ENCODE results near the gene SORL1.

The SORL1 gene

DNA sequence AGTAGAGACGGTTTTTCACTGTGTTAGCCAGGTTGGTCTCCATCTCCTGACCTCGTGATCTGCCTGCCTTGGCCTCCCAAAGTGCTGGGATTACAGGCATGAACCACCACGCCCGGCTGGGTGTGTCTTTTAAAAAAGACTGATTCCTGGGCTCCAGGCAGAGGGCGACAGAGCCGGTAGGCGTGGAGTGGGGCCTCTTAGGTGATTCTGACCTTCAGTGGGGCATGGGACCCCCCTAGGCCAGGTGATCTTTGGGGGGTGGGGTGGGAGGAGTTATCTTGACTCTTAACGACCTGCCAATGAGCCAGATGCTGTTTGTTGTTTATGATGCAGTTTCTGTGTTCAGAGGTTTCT is 13.6 kb downstream of the SORL1 start:
- Mint-ChIP-seq H3K4me1 (ENCODE audit: low read depth in 2 of 2) (peaks cover 87 to 92% of the 10 kb centered on the region in 2 donors), H3K27me3 (no peaks in the 10 kb centered on the region), H3K4me3 (peak overlapping the region; percentile 76 to 82), H3K36me3 (ENCODE audit: insufficient read depth) (peaks cover 27% of the 10 kb centered on the region), H3K9me3 (no peaks in the 10 kb centered on the region), H3K27ac (peak overlapping the region; percentile 88 to 91)
- DNase-seq (no peak), ATAC-seq (replicated peaks) (no peak)

DNA sequence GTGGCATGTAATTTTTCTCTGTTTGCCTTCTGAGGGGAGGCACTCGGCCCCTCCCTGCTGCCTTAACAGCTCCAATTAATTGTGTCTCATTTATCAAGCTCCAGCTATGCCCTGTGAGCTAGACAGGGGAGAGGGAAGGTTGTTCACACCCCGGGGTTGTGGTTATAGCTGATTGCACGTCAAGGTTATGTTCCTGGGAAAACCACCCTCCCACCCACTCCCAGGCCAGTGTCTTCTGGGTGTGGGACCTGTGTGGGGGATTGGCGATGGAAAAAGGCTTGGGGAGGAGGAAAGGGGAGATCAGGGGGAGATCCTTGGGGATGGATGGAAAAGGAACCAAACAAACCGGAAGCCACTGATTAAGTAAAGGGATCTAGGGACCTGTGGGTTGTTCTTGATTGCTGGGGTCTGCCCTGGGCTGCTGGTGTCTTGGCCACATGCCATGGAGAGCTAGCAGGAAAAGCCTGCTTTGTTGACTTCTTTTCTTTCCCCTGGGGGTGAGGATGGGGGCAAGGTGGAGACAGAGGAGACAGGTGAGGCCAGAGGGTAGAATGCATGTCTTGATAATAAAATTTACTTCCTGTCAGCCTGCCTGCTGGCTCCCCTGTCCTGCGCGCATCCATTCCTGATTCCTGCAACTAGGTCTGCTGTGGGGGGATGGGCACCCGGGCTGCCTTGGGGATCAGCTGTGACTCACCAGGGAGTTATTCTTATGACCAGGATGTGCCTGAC is 14.1 kb downstream of the SORL1 start:
- Mint-ChIP-seq H3K4me3 (peak overlapping the region; percentile 76 to 82), H3K4me1 (ENCODE audit: low read depth in 2 of 2) (peaks cover 87 to 91% of the 10 kb centered on the region in 2 donors), H3K27me3 (no peaks in the 10 kb centered on the region), H3K36me3 (ENCODE audit: insufficient read depth) (peaks cover 32% of the 10 kb centered on the region), H3K27ac (peak overlapping the region; percentile 88 to 91), H3K9me3 (no peaks in the 10 kb centered on the region)
- ATAC-seq (replicated peaks) (peak; percentile 9), DNase-seq (peak in 2 of 3 experiments; percentile 9 to 13)

DNA sequence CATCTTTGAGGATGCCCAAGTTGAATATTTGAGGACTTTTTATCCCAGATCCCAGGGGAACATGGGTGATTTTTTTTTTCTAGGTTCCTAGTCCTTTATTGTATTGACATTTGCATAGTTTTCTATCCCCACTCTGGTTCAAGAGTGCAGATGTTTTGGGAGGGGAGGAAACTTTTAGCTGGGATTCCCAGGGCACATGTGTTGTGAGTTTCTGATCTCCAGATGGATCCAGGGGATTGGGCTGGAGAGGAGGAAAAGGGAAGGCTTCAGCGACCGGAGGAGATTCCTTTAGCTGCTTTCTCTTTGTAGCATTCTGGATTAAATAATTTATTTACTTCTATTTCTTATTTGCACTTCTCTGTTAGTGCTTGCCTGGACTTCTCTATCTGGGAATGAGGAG is 15.4 kb downstream of the SORL1 start:
- peaks cover 32% of the 10 kb centered on the region for H3K36me3 Mint-ChIP-seq (ENCODE audit: insufficient read depth)
- peaks cover 87 to 90% of the 10 kb centered on the region in 2 donors for H3K4me1 Mint-ChIP-seq (ENCODE audit: low read depth in 2 of 2)
- peak overlapping the region; percentile 76 to 82 for H3K4me3 Mint-ChIP-seq

DNA sequence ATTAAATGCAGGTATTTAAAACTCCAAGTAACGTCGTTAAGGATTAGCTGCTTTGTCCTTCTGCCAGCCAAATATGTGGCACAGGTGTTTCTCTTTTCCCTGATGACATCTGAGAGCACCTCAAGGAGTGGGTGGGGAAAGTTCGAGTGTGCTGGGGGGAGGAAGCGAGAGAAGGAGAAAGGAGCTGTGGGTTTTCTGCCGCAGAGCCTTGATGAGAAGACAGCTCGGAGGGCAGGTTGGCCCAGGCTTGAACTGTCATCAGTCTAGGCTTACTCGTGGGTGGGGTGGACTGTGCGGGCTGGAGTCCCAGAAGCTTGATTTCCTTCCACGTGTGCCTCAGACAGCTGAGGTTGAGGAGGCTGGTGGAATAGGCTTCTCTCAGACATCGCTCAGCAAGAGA is 15.9 kb downstream of the SORL1 start:
- peak; percentile 60 for ATAC-seq (replicated peaks)

More for the DNA sequence above, 15.4 kb downstream of the SORL1 start:
- ATAC-seq (replicated peaks), result no peak
- no peak for DNase-seq
- H3K27me3 Mint-ChIP-seq, result no peaks in the 10 kb centered on the region
- no peaks in the 10 kb centered on the region for H3K9me3 Mint-ChIP-seq
- H3K27ac Mint-ChIP-seq, result peak overlapping the region; percentile 88 to 91

DNA sequence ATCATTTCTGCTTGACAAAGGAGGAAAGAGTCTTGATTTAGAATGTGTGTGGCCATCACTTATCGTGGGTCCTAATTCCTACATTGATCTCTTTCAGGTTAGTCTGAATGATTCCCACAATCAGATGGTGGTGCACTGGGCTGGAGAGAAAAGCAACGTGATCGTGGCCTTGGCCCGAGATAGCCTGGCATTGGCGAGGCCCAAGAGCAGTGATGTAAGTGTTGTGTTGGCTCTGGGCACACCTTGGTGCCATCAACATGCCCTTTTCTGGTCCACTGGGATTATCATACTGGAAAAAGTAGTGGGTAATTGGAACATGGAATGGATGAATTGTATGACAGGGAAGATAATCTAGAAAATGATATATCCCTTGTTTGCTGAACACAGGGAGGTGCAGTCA is 17.8 kb downstream of the SORL1 start:
- Mint-ChIP-seq H3K27ac (peak overlapping the region; percentile 78 to 91), H3K27me3 (no peaks in the 10 kb centered on the region), H3K36me3 (ENCODE audit: insufficient read depth) (peaks cover 38% of the 10 kb centered on the region)

More for the DNA sequence above, 15.9 kb downstream of the SORL1 start:
- peak overlapping the region; percentile 88 to 91 for H3K27ac Mint-ChIP-seq
- peaks cover 36% of the 10 kb centered on the region for H3K36me3 Mint-ChIP-seq (ENCODE audit: insufficient read depth)
- H3K4me1 Mint-ChIP-seq (ENCODE audit: low read depth in 2 of 2), result peaks cover 87 to 90% of the 10 kb centered on the region in 2 donors
- H3K4me3 Mint-ChIP-seq, result peak overlapping the region; percentile 76 to 82
- DNase-seq, result peak; percentile 49 to 63 (median 62)
- no peaks in the 10 kb centered on the region for H3K9me3 Mint-ChIP-seq
- no peaks in the 10 kb centered on the region for H3K27me3 Mint-ChIP-seq

DNA sequence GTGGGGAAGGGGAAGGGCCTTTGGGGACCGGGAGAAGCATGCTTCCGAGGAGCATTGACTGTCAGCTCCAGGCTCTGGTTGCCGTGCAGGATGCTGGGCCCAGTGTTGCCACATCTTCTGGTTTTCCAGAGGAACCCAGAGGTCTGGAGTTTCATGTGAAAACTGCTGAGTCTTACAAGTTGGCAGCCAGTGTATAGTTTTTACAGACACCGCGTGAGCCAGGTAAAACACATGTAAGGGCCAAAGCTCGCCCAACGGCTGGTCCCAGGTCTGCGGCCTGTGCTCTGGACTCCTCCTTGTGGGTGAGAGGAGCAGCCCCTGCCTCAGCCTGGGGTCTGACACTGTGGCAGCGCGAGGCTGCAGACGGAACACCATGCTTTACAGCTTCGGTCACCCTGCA is 19.1 kb downstream of the SORL1 start:
- Mint-ChIP-seq H3K36me3 (ENCODE audit: insufficient read depth) (peaks cover 41% of the 10 kb centered on the region), H3K27me3 (no peaks in the 10 kb centered on the region), H3K27ac (peak overlapping the region; percentile 91 to 98), H3K4me1 (ENCODE audit: low read depth in 2 of 2) (peaks cover 76 to 83% of the 10 kb centered on the region in 2 donors), H3K9me3 (no peaks in the 10 kb centered on the region), H3K4me3 (peak overlapping the region; percentile 68 to 81)
- DNase-seq (no peak), ATAC-seq (replicated peaks) (no peak)

More for the DNA sequence above, 17.8 kb downstream of the SORL1 start:
- Mint-ChIP-seq H3K4me1 (ENCODE audit: low read depth in 2 of 2) (peaks cover 77 to 84% of the 10 kb centered on the region in 2 donors), H3K9me3 (no peaks in the 10 kb centered on the region), H3K4me3 (no peak overlapping the region)
- no peak for DNase-seq
- ATAC-seq (replicated peaks), result no peak

DNA sequence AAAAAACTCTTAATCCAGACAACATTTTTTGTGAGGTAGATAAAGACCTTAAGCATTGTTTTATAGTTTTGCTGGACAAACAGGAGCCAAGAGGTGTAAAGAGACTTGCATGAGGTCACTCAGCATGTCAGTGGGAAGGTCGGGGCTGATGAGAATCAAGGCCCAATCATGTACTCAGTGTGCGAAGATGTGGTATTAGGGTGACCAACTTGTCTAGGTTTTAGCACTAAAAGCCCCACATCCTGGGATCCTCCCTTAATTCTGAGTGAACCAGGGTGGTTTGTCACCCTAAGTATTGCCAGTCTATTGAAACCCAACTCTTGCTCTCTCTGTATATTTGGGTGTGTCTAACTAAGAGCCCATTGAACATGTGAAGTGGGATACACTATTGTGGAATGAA is 20.2 kb downstream of the SORL1 start:
- peaks cover 50% of the 10 kb centered on the region for H3K36me3 Mint-ChIP-seq (ENCODE audit: insufficient read depth)

DNA sequence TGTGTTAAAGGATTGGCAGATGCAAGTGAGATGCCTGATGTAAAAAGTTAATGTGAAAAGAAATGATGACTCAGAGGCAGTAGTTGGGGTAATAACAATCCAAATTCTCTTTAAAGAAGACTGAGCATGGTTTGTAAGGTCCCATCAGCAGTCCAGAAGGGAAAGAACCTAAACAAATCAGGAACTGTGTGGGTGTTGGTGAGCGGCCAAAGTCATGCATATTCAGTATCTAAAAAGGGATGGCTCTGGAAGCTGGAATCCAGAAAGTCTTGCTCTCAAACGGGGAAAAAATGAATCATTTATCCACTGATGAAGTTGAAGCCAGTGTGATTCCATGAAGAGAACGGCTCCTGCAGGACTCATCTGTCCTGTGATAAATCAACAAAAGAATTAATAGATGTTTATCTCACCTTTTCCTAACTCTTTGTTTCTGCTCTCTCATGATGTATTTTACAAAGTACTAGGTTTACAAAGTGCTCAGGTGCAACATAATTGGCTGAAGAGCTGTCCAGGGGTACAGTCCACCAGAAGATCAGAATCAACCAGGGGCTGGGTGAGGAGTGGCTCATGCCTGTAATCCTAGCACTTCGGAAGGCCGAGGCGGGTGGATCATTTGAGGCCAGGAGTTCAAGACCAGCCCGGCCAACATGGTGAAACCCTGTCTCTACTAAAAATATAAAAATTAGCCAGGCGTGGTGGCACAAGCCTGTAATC is 21.1 kb downstream of the SORL1 start:
- Mint-ChIP-seq H3K4me1 (ENCODE audit: low read depth in 2 of 2) (peaks cover 73 to 77% of the 10 kb centered on the region in 2 donors), H3K4me3 (peak overlapping the region; percentile 68 to 81), H3K27me3 (no peaks in the 10 kb centered on the region), H3K9me3 (no peaks in the 10 kb centered on the region), H3K36me3 (ENCODE audit: insufficient read depth) (peaks cover 57% of the 10 kb centered on the region), H3K27ac (peak overlapping the region; percentile 91 to 98)
- ATAC-seq (replicated peaks) (no peak), DNase-seq (no peak)

More for the DNA sequence above, 20.2 kb downstream of the SORL1 start:
- peak overlapping the region; percentile 68 to 81 for H3K4me3 Mint-ChIP-seq
- no peaks in the 10 kb centered on the region for H3K9me3 Mint-ChIP-seq
- H3K4me1 Mint-ChIP-seq (ENCODE audit: low read depth in 2 of 2), result peaks cover 78 to 85% of the 10 kb centered on the region in 2 donors
- H3K27me3 Mint-ChIP-seq, result no peaks in the 10 kb centered on the region
- peak overlapping the region; percentile 91 to 98 for H3K27ac Mint-ChIP-seq
- peak; percentile 68 for ATAC-seq (replicated peaks)
- peak; percentile 24 to 27 (median 27) for DNase-seq

DNA sequence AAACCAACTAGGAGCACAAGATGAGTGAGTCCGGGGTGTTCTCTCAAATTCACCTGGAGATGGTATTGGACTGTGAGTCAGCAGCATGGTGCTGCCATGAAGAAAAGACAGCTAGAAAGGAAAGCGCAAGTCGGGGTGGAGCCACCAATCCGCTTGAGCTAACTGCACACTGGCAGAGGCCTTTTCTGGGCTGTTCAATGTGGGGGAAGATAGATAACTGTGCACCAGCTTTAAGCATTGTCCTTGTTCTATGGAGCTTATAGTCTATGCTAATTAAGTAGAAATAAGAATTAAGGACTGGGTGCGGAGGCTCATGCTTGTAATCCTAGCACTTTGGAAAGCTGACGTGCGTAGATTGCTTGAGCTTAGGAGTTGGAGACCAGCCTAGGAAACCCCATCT is 22.6 kb downstream of the SORL1 start:
- H3K27ac Mint-ChIP-seq, result peak overlapping the region; percentile 24 to 93
- no peak overlapping the region for H3K4me3 Mint-ChIP-seq
- DNase-seq, result no peak
- peaks cover 54% of the 10 kb centered on the region for H3K36me3 Mint-ChIP-seq (ENCODE audit: insufficient read depth)
- H3K9me3 Mint-ChIP-seq, result no peaks in the 10 kb centered on the region
- no peak for ATAC-seq (replicated peaks)
- H3K4me1 Mint-ChIP-seq (ENCODE audit: low read depth in 2 of 2), result peaks cover 70 to 71% of the 10 kb centered on the region in 2 donors
- H3K27me3 Mint-ChIP-seq, result no peaks in the 10 kb centered on the region

DNA sequence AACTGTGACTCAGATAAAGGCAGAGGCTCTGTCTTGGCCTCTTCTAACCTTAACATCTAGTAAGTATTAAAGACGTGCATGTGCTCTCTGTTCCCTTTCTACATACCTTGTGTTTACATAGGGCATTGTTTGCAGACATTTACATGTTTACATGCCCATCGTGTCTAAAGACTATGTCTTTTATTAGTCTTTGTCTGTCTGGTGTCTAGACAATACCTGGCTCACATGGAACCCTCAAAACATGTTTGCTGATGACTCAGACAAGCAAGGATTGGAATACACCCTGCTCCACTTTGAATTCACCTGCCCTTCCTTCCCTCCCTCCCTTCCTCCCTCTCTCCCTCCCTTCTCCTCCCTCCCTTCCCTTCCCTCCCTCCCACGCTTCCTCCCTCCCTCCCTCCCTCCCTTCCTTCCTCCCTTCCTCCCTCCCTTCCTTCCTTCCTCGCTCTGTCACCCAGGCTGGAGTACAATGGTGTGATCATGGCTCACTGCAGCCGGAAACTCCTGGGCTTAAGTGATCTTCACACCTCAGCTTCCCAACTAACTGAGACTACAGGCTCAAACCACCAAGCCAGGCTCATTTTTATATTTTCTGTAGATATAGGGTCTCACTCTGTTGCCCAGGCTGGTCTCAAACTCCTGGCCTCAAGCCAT is 24.4 kb downstream of the SORL1 start:
- Mint-ChIP-seq H3K4me3 (peak overlapping the region in 1 of 2 donors; percentile 62), H3K27ac (peak overlapping the region; percentile 86 to 93), H3K27me3 (no peaks in the 10 kb centered on the region), H3K4me1 (ENCODE audit: low read depth in 2 of 2) (peaks cover 59 to 65% of the 10 kb centered on the region in 2 donors), H3K36me3 (ENCODE audit: insufficient read depth) (peaks cover 36% of the 10 kb centered on the region), H3K9me3 (no peaks in the 10 kb centered on the region)
- DNase-seq (no peak), ATAC-seq (replicated peaks) (peak; percentile 9)

DNA sequence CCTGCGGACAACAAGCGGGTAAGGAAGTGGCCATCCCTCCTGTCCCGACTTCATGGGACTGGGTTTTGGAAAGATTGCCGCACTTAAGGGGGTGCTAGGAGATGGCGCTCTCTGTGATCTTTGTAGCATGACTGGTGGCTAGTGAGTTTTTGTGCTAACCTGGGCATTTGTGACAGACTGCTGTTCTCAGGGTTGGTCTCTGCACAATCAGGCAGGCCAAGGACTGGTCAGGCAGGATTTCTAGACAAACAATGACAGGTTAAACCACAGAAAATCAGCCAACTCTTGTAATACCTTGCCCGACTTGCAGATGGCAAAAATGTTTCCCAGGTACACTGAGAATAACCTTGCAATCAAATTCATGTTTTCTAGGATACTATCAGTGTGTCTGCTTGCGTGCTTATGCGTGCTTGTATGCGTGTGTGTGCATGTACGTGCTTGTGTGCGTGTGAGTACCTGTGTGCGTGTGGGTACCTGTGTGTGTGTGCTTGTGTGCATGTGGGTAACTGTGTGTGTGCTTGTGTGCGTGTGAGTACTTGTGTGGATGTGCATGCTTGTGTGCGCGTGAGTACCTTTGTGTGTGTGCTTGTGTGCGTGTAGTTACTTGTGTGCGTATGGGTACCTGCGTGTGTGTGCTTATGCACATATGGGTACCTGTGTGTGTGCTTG is 26.2 kb downstream of the SORL1 start:
- no peak overlapping the region for H3K27ac Mint-ChIP-seq
- H3K27me3 Mint-ChIP-seq, result no peaks in the 10 kb centered on the region
- DNase-seq, result no peak
- ATAC-seq (replicated peaks), result no peak
- H3K36me3 Mint-ChIP-seq (ENCODE audit: insufficient read depth), result peaks cover 40% of the 10 kb centered on the region
- H3K4me3 Mint-ChIP-seq, result no peak overlapping the region
- H3K4me1 Mint-ChIP-seq (ENCODE audit: low read depth in 2 of 2), result peaks cover 54 to 65% of the 10 kb centered on the region in 2 donors
- H3K9me3 Mint-ChIP-seq, result no peaks in the 10 kb centered on the region

DNA sequence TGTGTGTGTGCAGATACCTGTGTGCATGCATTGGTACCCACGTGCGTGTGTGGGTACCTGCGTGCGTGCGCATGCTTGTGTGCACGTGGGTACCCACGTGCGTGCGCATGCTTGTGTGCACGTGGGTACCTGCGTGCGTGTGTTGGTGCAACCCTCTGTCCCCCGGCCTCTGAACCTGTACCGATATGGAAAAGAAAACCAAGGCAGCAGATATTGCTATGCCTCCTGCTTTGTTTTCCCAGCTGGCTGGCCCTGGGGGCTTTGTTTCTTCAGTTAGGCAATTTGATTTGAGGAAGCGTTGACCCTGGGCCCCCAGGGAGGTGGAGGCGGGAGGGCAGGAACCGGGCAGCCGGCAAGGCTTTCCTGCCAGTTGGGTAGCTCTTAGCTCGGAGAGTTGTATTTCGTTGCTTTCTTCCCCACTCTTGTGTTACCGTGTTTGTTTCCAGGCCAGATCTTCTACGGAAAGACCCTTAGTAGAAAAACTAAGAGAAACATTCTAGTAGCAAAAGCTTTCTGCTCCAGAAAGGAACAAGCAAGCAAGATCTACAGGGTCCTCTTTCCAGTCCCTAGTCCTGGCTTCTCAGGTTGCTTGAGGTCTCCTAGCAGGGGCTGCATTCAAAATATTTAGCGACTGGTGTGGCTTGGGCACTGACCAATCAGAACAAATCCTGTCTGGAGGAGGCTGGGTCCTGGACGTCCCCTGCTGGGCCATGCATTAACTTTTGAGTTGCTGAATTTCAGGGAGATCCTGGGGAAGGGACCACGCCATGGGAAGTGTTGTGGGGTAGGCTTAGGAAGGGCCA is 27.0 kb downstream of the SORL1 start:
- Mint-ChIP-seq H3K4me1 (ENCODE audit: low read depth in 2 of 2) (peaks cover 60 to 67% of the 10 kb centered on the region in 2 donors), H3K36me3 (ENCODE audit: insufficient read depth) (peaks cover 41% of the 10 kb centered on the region), H3K27me3 (no peaks in the 10 kb centered on the region), H3K27ac (no peak overlapping the region), H3K4me3 (no peak overlapping the region), H3K9me3 (no peaks in the 10 kb centered on the region)
- no peak for ATAC-seq (replicated peaks)
- DNase-seq, result no peak
